A673 (cell line): Measurements from ENCODE around the gene ADAMTS2.

Experiments used
- EZH2 ChIP-seq: fragments of 200-600 bp; sonication (generic); IDR thresholded peaks from 2 replicates; pipeline ENCODE4 v1.6.1; 2017; ENCODE audit warnings: borderline replicate concordance, low read depth, mild to moderate bottlenecking, mixed read lengths, antibody characterized with exemption, low read length; ENCODE audit not compliant: poor library complexity, severe bottlenecking
- TF ChIP-seq, protein P1 (sequence below): fragments of 300-800, 200-600 bp; sonication (generic); conservative IDR thresholded peaks from 2 replicates; pipeline ENCODE4 v1.5.1; 2017; ENCODE audit warnings: low read depth, mild to moderate bottlenecking, antibody characterized with exemption, low read length, moderate library complexity, mixed read lengths

DNA sequence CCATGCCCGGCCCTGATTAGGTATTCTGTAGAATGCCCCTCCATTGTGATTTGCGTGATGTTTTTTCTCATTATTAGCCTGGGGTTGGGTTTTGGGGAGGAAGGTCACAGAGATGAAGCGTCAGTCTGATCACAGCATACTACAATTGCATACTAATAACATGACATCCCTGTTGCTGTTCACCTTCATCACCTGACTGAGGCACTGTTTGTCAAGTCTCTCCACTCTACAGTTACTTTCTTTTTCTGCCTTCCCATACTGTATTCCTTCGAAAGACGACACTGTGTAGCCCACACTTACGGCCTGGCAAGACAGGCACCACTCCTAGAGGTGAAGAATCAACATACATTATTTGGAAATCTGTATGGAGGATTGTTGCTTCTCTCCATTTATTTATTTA lies 279.6 kb downstream of the ADAMTS2 start:
- TF ChIP-seq, protein P1, sequence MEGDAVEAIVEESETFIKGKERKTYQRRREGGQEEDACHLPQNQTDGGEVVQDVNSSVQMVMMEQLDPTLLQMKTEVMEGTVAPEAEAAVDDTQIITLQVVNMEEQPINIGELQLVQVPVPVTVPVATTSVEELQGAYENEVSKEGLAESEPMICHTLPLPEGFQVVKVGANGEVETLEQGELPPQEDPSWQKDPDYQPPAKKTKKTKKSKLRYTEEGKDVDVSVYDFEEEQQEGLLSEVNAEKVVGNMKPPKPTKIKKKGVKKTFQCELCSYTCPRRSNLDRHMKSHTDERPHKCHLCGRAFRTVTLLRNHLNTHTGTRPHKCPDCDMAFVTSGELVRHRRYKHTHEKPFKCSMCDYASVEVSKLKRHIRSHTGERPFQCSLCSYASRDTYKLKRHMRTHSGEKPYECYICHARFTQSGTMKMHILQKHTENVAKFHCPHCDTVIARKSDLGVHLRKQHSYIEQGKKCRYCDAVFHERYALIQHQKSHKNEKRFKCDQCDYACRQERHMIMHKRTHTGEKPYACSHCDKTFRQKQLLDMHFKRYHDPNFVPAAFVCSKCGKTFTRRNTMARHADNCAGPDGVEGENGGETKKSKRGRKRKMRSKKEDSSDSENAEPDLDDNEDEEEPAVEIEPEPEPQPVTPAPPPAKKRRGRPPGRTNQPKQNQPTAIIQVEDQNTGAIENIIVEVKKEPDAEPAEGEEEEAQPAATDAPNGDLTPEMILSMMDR: no peak
- TF ChIP-seq EZH2: no peak
